ENCODE measurements around the gene SZT2.

Gene SZT2

DNA sequence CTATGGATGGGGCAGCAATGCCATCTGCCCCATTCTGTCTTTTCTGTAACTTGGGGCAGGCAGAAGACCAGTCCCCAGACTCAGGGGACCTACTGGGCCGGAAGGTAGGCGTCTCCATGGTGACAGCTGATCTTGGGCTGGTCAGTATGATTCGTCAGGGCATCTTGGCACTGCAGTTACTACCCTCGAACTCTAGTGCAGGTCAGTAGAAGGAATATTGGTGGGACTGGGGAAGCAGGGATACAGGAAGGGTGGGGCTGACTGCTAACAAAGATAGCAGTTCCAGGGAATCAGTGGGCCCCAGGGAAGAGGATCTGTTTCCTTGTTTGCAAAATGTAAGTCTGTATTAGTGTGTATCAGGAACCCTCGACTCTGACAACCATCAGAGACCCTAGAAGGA lies 26.2 kb downstream of the SZT2 start:
- no peaks in the 10 kb centered on the region for H3K4me1 ChIP-seq (ENCODE audit: control insufficient read depth in 1 of 2, insufficient read depth in 2 of 2, low read length in 2 of 2)
- no peak overlapping the region for H3K4me3 ChIP-seq (ENCODE audit: low read depth, low read length)
- H3K23ac ChIP-seq (ENCODE audit: low read length) = no peak overlapping the region
- no peak overlapping the region for H3K4ac ChIP-seq (ENCODE audit: low read depth, low read length)
- no peak overlapping the region for H2AK5ac ChIP-seq (ENCODE audit: low read length)
- H3K9ac ChIP-seq (ENCODE audit: low read length) = no peak overlapping the region
- H3K4me2 ChIP-seq (ENCODE audit: low read length) = no peak overlapping the region
- H3K14ac ChIP-seq (ENCODE audit: low read length) = no peak overlapping the region
- H3K79me2 ChIP-seq (ENCODE audit: control insufficient read depth, insufficient read depth, low read length, poor library complexity) = no peaks in the 10 kb centered on the region
- no peak overlapping the region for H4K8ac ChIP-seq (ENCODE audit: low read depth, low read length)
- H4K91ac ChIP-seq (ENCODE audit: low read depth, low read length) = no peak overlapping the region
- no peak overlapping the region for H2AFZ ChIP-seq (ENCODE audit: insufficient read depth, low read length, poor library complexity)
- no peak overlapping the region for H2BK12ac ChIP-seq (ENCODE audit: low read length)
- no CpG with 5 or more reads among the region's 5 CpGs for WGBS (ENCODE audit: extremely low coverage, insufficient coverage, insufficient read length)
- no peak overlapping the region for H3K18ac ChIP-seq (ENCODE audit: low read length)
- no peak overlapping the region for H2BK120ac ChIP-seq (ENCODE audit: insufficient read depth, low read length, poor library complexity)
- DNase-seq = no peak
- H4K12ac ChIP-seq (ENCODE audit: low read depth, low read length) = no peak overlapping the region
- no peaks in the 10 kb centered on the region for H3K79me1 ChIP-seq (ENCODE audit: low read length)
- H2BK5ac ChIP-seq (ENCODE audit: low read depth, low read length, poor library complexity) = no peak overlapping the region
- H3K27me3 ChIP-seq (ENCODE audit: insufficient read depth, low read length) = no peaks in the 10 kb centered on the region
- H3K9me3 ChIP-seq (ENCODE audit: insufficient read depth, low read depth, low read length) = no peaks in the 10 kb centered on the region
- peaks cover 33 to 50% of the 10 kb centered on the region in 2 experiments for H3K36me3 ChIP-seq (ENCODE audit: control insufficient read depth in 1 of 2, insufficient read depth in 2 of 2, low read length in 2 of 2)
- no peak overlapping the region for H3K27ac ChIP-seq (ENCODE audit: low read depth, low read length)

DNA sequence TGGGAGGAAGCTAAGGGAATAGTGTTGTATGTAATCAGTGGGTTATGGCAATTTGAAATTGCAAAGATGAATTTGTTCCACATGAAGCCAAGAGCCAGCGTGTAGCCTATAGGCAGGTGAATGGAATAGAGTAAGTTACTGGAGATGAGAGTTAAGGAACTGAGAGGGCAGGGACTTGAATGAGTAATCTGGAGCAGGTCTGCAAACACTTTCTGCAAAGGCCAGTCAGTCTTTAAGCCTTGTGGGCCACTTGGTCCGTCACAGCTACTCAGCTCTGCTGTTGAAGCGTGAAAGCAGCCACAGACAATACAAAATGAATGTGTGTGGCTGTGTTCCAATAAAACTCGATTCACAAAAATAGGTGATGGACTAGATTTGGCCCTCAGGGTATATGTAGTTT lies 29.2 kb downstream of the SZT2 start:
- H3K36me3 ChIP-seq (ENCODE audit: control insufficient read depth in 1 of 2, insufficient read depth in 2 of 2, low read length in 2 of 2) = peaks cover 57 to 72% of the 10 kb centered on the region in 2 experiments
- H4K91ac ChIP-seq (ENCODE audit: low read depth, low read length) = no peak overlapping the region
- H3K27ac ChIP-seq (ENCODE audit: low read depth, low read length) = no peak overlapping the region
- no peak overlapping the region for H2BK5ac ChIP-seq (ENCODE audit: low read depth, low read length, poor library complexity)
- no peaks in the 10 kb centered on the region for H3K9me3 ChIP-seq (ENCODE audit: insufficient read depth, low read depth, low read length)
- no peak overlapping the region for H3K9ac ChIP-seq (ENCODE audit: low read length)
- H4K12ac ChIP-seq (ENCODE audit: low read depth, low read length) = no peak overlapping the region
- no peak overlapping the region for H3K23ac ChIP-seq (ENCODE audit: low read length)
- no peak for DNase-seq
- H3K4me3 ChIP-seq (ENCODE audit: low read depth, low read length) = no peak overlapping the region
- H3K14ac ChIP-seq (ENCODE audit: low read length) = no peak overlapping the region
- H3K79me1 ChIP-seq (ENCODE audit: low read length) = no peaks in the 10 kb centered on the region
- H3K4me2 ChIP-seq (ENCODE audit: low read length) = no peak overlapping the region
- no peaks in the 10 kb centered on the region for H3K79me2 ChIP-seq (ENCODE audit: control insufficient read depth, insufficient read depth, low read length, poor library complexity)
- no peak overlapping the region for H2AK5ac ChIP-seq (ENCODE audit: low read length)
- H2BK12ac ChIP-seq (ENCODE audit: low read length) = no peak overlapping the region
- no peaks in the 10 kb centered on the region for H3K4me1 ChIP-seq (ENCODE audit: control insufficient read depth in 1 of 2, insufficient read depth in 2 of 2, low read length in 2 of 2)
- H2BK120ac ChIP-seq (ENCODE audit: insufficient read depth, low read length, poor library complexity) = no peak overlapping the region
- WGBS (ENCODE audit: extremely low coverage, insufficient coverage, insufficient read length) = no CpG with 5 or more reads among the region's 4 CpGs
- H3K18ac ChIP-seq (ENCODE audit: low read length) = no peak overlapping the region
- no peak overlapping the region for H3K4ac ChIP-seq (ENCODE audit: low read depth, low read length)
- H4K8ac ChIP-seq (ENCODE audit: low read depth, low read length) = no peak overlapping the region
- H2AFZ ChIP-seq (ENCODE audit: insufficient read depth, low read length, poor library complexity) = no peak overlapping the region
- H3K27me3 ChIP-seq (ENCODE audit: insufficient read depth, low read length) = no peaks in the 10 kb centered on the region

- Histone ChIP-seq H3K79me1 (ENCODE audit: low read length) (no peaks in the 10 kb centered on the region), H4K12ac (ENCODE audit: low read depth, low read length) (no peak overlapping the region), H4K8ac (ENCODE audit: low read depth, low read length) (no peak overlapping the region), H2BK120ac (ENCODE audit: insufficient read depth, low read length, poor library complexity) (no peak overlapping the region), H2AK5ac (ENCODE audit: low read length) (no peak overlapping the region), H3K4ac (ENCODE audit: low read depth, low read length) (no peak overlapping the region), H3K23ac (ENCODE audit: low read length) (no peak overlapping the region), H3K27me3 (ENCODE audit: insufficient read depth, low read length) (no peaks in the 10 kb centered on the region), H3K18ac (ENCODE audit: low read length) (no peak overlapping the region), H4K91ac (ENCODE audit: low read depth, low read length) (no peak overlapping the region), H3K27ac (ENCODE audit: low read depth, low read length) (no peak overlapping the region), H2BK12ac (ENCODE audit: low read length) (no peak overlapping the region), H2AFZ (ENCODE audit: insufficient read depth, low read length, poor library complexity) (no peak overlapping the region), H3K4me3 (ENCODE audit: low read depth, low read length) (no peak overlapping the region), H3K4me1 (ENCODE audit: control insufficient read depth in 1 of 2, insufficient read depth in 2 of 2, low read length in 2 of 2) (no peaks in the 10 kb centered on the region), H3K9me3 (ENCODE audit: insufficient read depth, low read depth, low read length) (no peaks in the 10 kb centered on the region), H3K9ac (ENCODE audit: low read length) (no peak overlapping the region), H3K79me2 (ENCODE audit: control insufficient read depth, insufficient read depth, low read length, poor library complexity) (no peaks in the 10 kb centered on the region), H3K14ac (ENCODE audit: low read length) (no peak overlapping the region), H3K36me3 (ENCODE audit: control insufficient read depth in 1 of 2, insufficient read depth in 2 of 2, low read length in 2 of 2) (peaks cover 66 to 81% of the 10 kb centered on the region in 2 experiments), H2BK5ac (ENCODE audit: low read depth, low read length, poor library complexity) (no peak overlapping the region), H3K4me2 (ENCODE audit: low read length) (no peak overlapping the region)
- no peak for DNase-seq
- WGBS (ENCODE audit: extremely low coverage, insufficient coverage, insufficient read length) = no CpG with 5 or more reads among the region's 13 CpGs
These were observed 30.1 kb downstream of the SZT2 start for GRCh38 chr1:43419627-43420425.

- no peak overlapping the region for H4K91ac ChIP-seq (ENCODE audit: low read depth, low read length)
These were observed 31.2 kb downstream of the SZT2 start for GRCh38 chr1:43420874-43421273.

More at GRCh38 chr1:43420874-43421273, 31.2 kb downstream of the SZT2 start:
- H3K79me1 ChIP-seq (ENCODE audit: low read length) = no peaks in the 10 kb centered on the region
- H3K27me3 ChIP-seq (ENCODE audit: insufficient read depth, low read length) = no peaks in the 10 kb centered on the region
- no peak overlapping the region for H2BK5ac ChIP-seq (ENCODE audit: low read depth, low read length, poor library complexity)
- no peak overlapping the region for H3K4ac ChIP-seq (ENCODE audit: low read depth, low read length)
- no peak overlapping the region for H2BK12ac ChIP-seq (ENCODE audit: low read length)
- H3K36me3 ChIP-seq (ENCODE audit: control insufficient read depth in 1 of 2, insufficient read depth in 2 of 2, low read length in 2 of 2) = peaks cover 70 to 84% of the 10 kb centered on the region in 2 experiments
- no peak overlapping the region for H3K4me3 ChIP-seq (ENCODE audit: low read depth, low read length)
- no peak overlapping the region for H3K4me2 ChIP-seq (ENCODE audit: low read length)
- H2AFZ ChIP-seq (ENCODE audit: insufficient read depth, low read length, poor library complexity) = no peak overlapping the region
- no peak overlapping the region for H3K14ac ChIP-seq (ENCODE audit: low read length)
- no peak overlapping the region for H3K23ac ChIP-seq (ENCODE audit: low read length)
- WGBS (ENCODE audit: extremely low coverage, insufficient coverage, insufficient read length) = no CpG with 5 or more reads among the region's 10 CpGs
- H3K9me3 ChIP-seq (ENCODE audit: insufficient read depth, low read depth, low read length) = no peaks in the 10 kb centered on the region
- DNase-seq = no peak
- H3K18ac ChIP-seq (ENCODE audit: low read length) = no peak overlapping the region
- H3K9ac ChIP-seq (ENCODE audit: low read length) = no peak overlapping the region
- H2AK5ac ChIP-seq (ENCODE audit: low read length) = no peak overlapping the region
- H3K4me1 ChIP-seq (ENCODE audit: control insufficient read depth in 1 of 2, insufficient read depth in 2 of 2, low read length in 2 of 2) = no peaks in the 10 kb centered on the region
- H3K79me2 ChIP-seq (ENCODE audit: control insufficient read depth, insufficient read depth, low read length, poor library complexity) = no peaks in the 10 kb centered on the region
- H4K12ac ChIP-seq (ENCODE audit: low read depth, low read length) = no peak overlapping the region
- H3K27ac ChIP-seq (ENCODE audit: low read depth, low read length) = no peak overlapping the region
- H2BK120ac ChIP-seq (ENCODE audit: insufficient read depth, low read length, poor library complexity) = no peak overlapping the region
- no peak overlapping the region for H4K8ac ChIP-seq (ENCODE audit: low read depth, low read length)

Data from trophoblast cell (in vitro differentiated cells and primary cell).